ENCODE data around the gene TNFRSF25. TPM values are rescaled to one million over a fixed set of nuclear protein-coding genes. Genes with fewer than 3 reads are reported as not detected.

The TNFRSF25 gene
- polyA plus RNA-seq, 1 experiment: 3.3 TPM

- no peak for TF ChIP-seq CTCF (IDR thresholded peaks at IDR 0.05; ENCODE audit: insufficient read depth, low read depth, low read length)
- CTCF ChIA-PET: interaction anchor here (0.7 to 8.1 kb wide), 9 partner anchors 10 to 159 kb away, joined by 3 to 124 read pairs (median 20); partner anchors contain the start of genes NOL9 and TAS1R1
- no peak for DNase-seq (ENCODE audit: low read depth)
These were observed 22.0 kb upstream of the TNFRSF25 start for GRCh38 chr1:6487804-6488484.

GRCh38 chr1:6486433-6487011 is 20.5 kb upstream of the TNFRSF25 start:
- POLR2A ChIA-PET: no interaction called here
- peak; percentile 97 for TF ChIP-seq CTCF (IDR thresholded peaks at IDR 0.05; ENCODE audit: insufficient read depth, low read depth, low read length)
- H3K36me3 ChIP-seq (ENCODE audit: control insufficient read depth, insufficient read depth, low read length): no peaks in the 10 kb centered on the region
- CTCF ChIA-PET: interaction anchor here (0.6 to 8.1 kb wide), 20 partner anchors 8 to 1608 kb away, joined by 3 to 124 read pairs (median 3); partner anchors contain the start of genes NOL9 and TAS1R1
- no peak overlapping the region for H3K4me3 ChIP-seq (ENCODE audit: low read depth, low read length)
- H3K27me3 ChIP-seq (ENCODE audit: control insufficient read depth, insufficient read depth, low read length): no peaks in the 10 kb centered on the region
- DNase-seq (ENCODE audit: low read depth): no peak

More at GRCh38 chr1:6487804-6488484, 22.0 kb upstream of the TNFRSF25 start:
- Histone ChIP-seq H3K4me3 (ENCODE audit: low read depth, low read length) (no peak overlapping the region), H3K27me3 (ENCODE audit: control insufficient read depth, insufficient read depth, low read length) (no peaks in the 10 kb centered on the region), H3K36me3 (ENCODE audit: control insufficient read depth, insufficient read depth, low read length) (no peaks in the 10 kb centered on the region)
- POLR2A ChIA-PET: no interaction called here

GRCh38 chr1:6485168-6486101 is 19.5 kb upstream of the TNFRSF25 start:
- POLR2A ChIA-PET: no interaction called here
- CTCF ChIA-PET: interaction anchor here (0.6 to 8.1 kb wide), 21 partner anchors 7 to 1609 kb away, joined by 3 to 124 read pairs (median 4); no protein-coding TSS in a partner anchor
- Histone ChIP-seq H3K27me3 (ENCODE audit: control insufficient read depth, insufficient read depth, low read length) (no peaks in the 10 kb centered on the region), H3K4me3 (ENCODE audit: low read depth, low read length) (peak overlapping the region; percentile 56), H3K36me3 (ENCODE audit: control insufficient read depth, insufficient read depth, low read length) (no peaks in the 10 kb centered on the region)
- no peak for DNase-seq (ENCODE audit: low read depth)
- peak; percentile 32; the same call in 1 of the 2 replicates for TF ChIP-seq CTCF (IDR thresholded peaks at IDR 0.05; ENCODE audit: insufficient read depth, low read depth, low read length)

GRCh38 chr1:6484826-6485167 is 18.8 kb upstream of the TNFRSF25 start:
- POLR2A ChIA-PET: no interaction called here
- CTCF ChIA-PET: interaction anchor here (1.0 to 2.3 kb wide), 4 partner anchors 10 to 162 kb away, joined by 3 to 8 read pairs (median 5); no protein-coding TSS in a partner anchor
- DNase-seq (ENCODE audit: low read depth): no peak
- TF ChIP-seq CTCF (IDR thresholded peaks at IDR 0.05; ENCODE audit: insufficient read depth, low read depth, low read length): no peak
- H3K36me3 ChIP-seq (ENCODE audit: control insufficient read depth, insufficient read depth, low read length): no peaks in the 10 kb centered on the region
- peak overlapping the region; percentile 56 for H3K4me3 ChIP-seq (ENCODE audit: low read depth, low read length)
- no peaks in the 10 kb centered on the region for H3K27me3 ChIP-seq (ENCODE audit: control insufficient read depth, insufficient read depth, low read length)
